GM19240 (cell line): ENCODE data around the gene FILIP1L.

Experiments
- DNase-seq: peaks from one replicate; pipeline ENCODE4 v3.0.0; 2011; ENCODE audit warnings: low spot score; ENCODE audit not compliant: insufficient read length

The FILIP1L gene

DNA sequence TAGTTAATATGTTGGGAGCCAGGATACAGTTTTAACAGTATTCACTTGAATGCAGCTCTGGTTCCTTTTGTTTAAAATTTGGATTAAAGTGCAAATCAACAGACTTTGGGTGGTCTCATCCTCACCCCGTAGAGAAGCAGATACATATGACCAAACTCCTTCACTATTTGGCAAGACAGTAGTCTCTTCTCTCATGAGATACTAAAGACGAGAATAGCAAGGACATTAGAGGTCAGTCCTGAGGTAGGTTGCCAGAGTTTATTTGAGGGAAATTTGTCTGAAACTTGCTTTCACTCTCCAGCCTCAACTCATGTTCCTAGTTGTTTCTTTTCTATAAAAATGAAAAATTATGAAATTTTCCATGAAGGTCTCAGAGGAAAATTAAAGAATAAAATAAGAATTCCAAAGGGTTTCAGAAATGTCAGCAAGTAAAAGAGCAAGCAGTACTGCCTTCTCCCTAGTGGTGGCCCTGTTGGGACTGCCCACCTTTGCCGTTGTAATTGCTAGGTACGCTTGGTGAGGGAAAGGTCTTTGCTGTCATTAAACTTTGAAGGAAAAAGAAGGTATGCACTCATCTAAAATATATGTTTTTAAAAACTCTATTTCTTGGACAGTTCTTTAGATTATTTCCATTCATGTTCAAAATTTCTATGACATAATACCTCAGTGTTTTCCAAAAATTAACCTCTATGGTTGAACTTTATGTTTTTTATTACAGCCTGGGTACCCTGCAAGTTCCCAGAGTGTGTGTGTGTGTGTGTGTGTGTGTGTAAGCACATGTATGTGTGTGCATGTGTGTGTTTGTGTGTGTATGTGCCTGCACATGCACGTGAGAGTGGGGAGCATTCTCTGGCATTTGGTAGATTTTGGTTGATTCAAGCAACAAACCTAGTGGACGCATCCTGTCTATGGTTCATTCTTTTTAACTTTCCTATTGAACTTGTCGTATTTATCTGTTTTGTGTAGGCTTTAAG, 185.2 kb downstream of the FILIP1L start:
- DNase-seq, result no peak

DNA sequence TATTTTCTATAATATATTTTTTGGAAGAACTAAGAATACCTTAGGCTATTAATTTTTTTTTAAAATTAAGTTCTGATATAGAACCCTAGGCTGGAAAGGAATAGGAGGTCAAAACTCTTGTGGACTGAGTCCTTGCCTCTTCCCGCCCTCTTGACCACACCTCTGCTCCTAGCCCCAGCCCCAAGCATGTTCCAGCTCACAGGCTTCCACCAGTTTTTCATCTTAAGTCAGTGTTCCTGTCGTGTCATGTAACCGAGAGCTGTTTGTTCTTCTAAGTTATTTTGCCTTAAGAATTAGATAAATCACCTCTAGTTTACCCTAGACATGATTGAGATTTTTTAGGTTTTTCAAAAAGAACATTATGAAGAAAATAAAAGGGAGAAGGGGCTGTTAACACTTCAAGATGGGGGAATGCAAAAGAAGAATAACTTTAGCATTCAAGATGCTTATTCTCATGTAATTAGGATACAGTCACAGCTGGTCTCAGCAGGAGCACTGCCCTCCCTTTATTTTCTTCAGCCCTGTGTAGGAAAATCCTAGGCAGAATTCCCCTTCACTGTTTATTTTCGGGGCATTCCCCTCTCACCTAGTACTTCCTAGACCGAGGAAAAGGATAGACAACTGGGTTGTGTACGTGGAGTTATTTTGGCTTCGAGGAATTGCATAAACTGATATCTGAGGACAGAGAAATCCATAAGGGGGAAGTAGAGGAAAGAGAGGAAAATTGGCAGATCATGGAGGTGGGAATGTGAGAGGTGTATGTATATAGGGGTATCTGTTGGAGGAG, 186.4 kb downstream of the FILIP1L start:
- DNase-seq, result no peak

DNA sequence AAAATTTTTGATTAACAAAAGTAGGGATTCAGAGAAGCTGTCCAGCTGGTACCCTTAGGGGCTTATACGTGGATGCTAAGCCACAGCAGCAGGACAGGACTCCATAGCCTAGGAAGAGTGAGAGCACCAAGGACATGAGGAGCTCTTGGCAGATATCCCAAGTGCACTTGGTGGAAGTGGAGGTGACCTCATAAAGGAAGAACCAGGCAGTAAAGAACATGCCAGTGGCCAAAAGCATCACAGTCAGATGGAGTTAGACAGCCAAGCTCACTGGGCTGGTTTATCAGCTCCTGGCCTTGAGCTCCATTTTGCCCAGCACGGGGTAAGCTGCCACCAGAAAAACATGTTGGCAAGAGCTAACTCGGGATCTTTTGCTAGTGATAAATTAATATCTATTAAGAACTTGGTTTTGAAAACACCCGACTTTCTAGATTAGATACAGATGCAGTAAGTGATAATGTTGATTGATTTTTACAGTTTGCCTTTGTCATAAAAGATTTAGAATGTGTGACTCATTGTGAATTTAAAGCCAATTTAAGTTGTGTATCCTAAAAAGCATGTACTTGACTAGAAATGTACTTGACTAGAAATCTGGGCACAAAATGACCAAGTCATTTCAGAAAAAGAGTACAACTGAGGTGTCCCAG, 188.6 kb downstream of the FILIP1L start:
- DNase-seq, result no peak

DNA sequence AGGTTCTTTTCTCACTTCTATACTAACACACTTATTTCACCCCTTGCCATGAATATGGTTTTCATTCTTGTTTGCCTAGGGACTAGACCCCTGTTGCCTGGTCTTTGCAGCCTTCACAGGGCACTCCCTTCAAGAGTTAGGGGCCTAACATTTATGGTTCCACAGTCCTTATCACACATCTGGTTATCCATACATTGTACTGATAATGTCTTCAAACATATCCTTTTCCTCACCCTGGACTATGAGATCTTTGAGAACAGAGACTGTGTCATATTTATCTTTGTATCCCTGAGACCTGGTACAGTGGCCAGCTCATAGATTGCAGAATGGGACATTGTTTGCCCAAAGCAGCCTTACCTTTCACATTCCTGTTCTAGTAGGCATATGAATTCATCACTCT, 190.4 kb downstream of the FILIP1L start:
- DNase-seq, result no peak

DNA sequence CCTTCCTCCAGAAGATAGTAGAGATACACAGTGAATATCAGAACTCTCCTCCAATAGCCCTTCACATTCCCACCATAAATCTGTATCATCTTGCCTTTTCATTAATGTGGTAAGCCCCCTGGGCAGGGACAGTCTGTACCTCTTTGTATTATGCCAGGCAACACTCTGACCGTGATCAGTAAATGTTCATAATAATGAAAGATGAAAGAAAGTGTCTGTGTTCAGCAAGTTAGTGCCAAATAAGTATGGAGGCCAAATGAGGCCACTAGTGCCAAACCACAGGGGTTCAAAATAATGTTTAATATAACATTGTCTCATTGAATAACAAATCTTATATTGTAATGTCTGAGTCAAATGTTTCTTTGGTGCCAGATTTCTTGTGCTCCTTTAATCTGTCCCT, 192.3 kb downstream of the FILIP1L start:
- no peak for DNase-seq

DNA sequence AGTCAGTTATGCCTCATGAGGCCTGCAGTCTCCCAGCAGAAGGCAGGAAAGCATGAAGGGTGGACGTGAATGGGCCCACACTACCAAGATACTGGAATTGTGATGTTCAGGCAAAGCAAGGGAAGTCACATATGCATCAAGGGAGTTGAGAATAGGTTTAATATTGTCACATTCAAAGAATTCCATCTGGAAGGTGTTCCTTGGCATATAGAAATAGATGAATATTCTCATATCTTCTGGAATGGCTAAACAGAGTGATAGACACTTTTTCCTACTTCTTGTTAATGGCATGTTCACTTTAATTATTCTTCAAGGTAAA, 193.0 kb downstream of the FILIP1L start:
- DNase-seq, result no peak

DNA sequence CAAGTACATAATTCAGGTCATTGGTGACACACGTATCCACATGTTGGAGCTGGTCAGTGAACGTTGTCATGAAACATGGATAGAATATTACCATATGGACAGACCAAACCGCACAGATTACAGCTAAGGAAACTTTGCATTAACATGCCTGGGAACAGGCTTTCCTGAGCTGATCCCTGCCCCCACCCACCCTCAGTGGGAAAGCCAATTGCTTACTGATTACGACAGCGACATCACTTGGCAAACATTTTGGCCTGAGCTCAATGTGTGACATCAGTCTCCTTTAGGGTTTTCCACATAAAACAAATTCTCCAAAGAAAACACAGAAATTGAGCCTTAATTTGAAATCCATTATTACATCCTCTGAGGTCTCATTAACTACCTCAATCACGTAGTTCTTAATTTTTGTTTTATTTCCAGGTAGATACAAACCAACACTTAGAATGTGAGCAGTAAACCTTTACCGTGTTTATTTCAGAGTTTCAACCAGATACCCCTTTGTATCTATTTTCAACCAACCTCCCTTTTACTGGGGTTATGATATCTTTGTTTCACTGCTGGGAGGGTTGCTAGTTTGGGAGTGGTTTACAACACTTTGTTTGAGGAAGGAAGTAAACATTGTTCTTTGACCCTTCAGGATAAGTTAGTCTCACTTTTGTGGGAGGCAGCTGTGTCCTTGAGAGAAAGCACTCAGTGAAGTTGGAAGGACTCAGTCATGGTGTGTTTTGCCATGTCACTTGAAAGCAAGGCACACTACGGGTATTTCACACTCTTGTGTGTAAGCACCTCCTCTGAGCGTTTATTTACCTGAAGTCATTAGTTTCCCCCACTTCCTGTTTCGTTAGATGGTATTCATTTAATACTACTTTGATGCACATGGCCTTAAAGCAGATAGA, 193.6 kb downstream of the FILIP1L start:
- no peak for DNase-seq

DNA sequence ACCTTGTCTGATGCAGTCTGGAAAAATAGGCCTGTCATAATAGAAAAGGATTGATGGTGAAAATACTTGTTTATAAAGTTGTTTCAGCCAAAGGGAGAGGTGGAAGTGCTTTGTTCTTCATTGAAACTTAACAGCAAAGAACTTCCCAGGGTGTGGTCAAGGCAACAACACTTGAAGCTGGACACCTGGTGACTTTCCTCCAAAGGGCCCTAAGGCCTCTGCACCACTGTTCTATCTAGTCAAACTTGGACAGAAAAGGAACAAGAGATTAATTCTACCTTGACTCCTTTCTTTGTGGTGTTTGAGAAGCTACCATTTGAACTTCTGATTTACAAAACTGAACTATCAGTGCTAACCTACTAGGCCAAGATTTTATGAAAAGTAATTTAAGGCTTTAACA, 194.6 kb downstream of the FILIP1L start:
- no peak for DNase-seq

DNA sequence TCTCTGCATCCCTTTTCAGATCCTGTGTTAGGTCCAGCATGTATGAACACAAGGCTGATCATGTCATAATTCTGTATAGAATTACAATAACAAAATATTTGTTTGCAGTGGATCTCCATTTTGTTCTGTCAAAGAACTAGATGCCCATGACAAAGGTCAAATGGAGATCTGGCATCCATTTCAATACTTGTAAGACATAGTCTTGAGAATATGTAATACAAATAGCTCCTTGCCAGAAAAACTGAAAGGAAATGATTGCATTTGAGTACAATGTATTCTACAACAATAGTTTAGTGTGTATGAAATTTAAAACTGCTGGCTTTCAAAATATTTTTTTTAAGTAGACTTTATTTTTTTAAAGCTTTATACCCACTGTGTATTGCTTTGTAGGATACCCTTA, 195.6 kb downstream of the FILIP1L start:
- no peak for DNase-seq

DNA sequence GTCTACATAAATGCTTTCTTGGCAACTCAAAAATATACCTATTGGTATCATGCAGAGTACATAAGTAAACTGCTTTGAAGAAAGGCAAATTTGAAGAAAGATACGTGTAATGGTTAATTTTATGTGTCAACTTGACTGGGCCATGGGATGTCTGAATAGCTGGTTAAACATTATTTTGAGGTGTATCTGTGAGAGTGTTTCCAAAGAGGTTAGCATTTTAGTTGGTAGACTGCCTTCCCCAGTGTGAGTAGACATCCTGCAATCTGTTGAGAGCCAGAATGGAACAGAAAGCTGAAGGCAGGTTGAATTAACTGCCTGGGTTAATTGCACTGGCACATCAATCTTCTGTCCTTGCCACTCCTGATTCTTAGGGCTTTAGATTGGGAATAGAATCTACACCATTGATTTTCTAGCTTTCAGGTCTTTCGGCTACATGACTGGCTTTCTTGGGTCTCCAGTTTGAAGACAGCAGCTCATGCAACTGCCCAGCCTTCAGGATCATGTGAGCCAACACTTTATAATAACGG, 198.3 kb downstream of the FILIP1L start:
- DNase-seq, result no peak

DNA sequence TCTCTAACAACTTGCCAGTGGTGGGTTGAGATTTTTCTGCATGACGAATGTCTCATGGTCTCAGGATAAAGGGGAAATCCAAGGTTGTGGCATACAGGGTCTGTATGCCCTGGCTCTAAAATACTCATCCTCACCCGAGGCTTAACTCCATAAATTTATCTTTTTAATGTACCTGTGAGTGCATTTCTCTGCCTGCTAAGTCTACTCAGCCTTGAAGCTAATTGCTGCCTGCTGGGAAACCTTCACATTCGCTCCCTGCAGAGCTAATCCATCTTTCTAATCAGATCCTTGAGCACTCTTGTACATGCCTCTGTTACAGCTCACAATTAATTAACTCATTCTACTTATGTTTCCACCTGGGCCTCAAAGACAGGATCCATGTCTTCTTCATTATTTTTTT, 202.9 kb downstream of the FILIP1L start:
- DNase-seq, result no peak

DNA sequence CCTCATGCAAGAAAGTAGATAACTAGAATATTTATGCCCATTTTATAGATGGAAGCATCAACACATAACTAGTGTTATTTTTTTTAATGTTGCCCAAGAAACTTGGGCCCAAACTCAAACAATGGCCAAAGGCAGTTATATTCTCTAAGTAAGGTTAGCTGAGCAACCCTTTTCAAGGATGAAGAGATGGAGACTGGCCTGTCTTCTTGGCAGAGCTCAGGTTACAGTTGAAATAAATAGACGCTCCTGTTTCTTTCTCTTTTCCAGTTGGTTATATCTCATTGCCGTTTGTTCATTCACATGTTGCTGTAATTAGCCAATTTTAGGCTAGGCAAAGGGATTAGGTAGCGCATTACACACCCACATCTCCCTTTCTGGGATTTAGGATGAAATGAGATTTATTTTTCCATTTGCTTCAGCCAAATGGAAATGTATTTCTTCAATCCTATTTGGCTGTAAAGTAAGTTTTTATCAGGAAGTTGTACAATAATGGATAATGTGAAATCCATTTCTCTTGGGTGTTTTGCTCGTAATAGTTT, 203.5 kb downstream of the FILIP1L start:
- DNase-seq, result no peak

DNA sequence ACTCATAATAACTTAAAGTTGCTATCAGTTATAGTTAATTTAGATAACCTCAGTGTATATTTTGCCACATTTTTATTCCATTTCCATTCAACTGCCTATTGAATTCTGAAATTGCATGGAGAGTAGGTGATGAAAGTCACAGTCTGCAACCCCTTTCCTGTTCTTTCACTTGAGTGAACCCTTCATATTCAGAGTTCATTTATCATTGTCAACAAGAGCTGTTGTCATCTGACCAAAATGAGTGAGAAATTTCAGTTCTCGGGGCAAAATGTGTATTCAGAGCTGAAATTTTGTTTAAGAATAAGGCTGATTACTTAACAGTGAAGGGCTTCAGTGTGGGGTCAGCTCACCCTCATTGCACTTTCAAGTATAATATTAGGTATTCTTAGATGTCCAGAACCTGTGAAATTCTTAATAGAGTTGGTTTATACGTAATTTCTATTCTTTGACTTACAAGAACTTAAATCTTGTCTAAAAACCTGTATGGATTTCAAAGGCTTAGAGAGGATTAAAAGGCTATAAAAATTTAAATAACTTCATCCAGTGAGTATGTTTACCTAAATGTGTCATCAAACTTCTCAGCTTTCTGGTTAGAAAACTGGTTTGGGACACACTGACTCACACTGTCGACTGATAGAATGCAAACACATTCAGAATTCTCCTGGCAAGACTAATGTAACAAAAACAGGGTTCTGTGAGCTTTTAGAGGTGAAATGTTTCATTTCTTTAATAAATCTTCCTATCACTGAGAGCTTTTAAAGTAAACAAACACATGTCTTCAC, 204.4 kb downstream of the FILIP1L start:
- no peak for DNase-seq

DNA sequence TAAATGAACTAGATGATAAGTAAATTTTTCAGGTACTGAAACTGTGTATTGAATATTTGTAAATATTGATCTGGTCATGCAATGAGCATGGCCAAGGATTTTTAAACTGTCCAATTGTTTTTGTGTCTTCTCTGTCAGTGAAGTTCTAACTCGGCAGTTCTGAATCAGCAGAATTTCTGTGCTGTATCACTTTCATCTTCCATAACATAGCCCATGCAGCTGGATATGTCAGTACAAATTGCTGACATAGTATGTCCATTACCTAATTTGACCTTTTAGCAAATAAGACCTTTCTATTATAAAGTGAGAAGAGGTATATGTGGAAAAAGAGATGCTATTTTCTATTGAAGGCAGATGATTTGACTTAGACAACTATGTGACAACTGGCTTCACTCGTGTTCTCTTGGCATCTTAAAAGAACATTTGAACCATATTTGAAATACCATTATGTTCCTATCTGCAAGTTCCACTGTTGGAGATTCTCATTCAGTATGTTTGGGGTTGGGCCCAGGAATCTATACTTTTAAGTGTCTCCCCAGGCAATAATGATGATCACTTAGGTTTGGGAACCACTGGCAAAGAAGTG, 206.2 kb downstream of the FILIP1L start:
- DNase-seq, result no peak

DNA sequence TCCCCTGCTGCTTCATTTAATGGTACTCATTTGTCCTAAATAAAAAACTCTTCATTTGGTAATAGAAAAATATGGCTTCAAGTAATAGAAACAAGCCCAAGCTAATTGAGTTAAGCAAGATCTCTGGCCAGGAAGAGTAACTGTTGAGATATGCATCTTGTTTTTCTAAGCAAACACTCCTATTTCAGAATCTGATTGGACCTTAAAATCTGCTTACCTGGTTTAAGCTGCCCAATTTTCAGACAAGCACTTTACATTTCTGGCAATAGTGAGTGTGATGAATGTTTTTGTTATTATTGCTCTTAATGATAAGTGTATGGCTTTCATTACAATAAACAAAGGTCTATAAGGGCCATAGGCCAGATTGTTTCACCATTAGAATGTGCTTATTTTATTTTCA, 210.4 kb downstream of the FILIP1L start:
- DNase-seq, result no peak

DNA sequence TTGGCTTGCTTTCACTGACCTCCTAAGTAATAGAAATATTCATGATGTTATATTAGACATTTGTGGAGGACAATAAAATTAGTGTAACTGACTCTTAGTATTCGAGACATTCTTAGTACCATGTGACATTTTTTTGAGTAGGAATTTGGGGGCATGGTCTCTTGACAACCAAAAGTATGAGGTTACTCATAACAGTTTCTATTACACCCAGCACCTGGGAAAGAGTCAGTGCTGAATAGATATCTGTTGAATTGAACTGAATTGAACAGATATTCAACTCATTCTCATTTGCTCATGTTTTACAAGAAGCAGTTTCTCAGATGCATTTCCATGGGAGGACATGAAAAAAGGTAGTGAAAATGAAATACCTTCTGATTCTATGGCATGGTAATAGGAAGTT, 212.2 kb downstream of the FILIP1L start:
- no peak for DNase-seq

DNA sequence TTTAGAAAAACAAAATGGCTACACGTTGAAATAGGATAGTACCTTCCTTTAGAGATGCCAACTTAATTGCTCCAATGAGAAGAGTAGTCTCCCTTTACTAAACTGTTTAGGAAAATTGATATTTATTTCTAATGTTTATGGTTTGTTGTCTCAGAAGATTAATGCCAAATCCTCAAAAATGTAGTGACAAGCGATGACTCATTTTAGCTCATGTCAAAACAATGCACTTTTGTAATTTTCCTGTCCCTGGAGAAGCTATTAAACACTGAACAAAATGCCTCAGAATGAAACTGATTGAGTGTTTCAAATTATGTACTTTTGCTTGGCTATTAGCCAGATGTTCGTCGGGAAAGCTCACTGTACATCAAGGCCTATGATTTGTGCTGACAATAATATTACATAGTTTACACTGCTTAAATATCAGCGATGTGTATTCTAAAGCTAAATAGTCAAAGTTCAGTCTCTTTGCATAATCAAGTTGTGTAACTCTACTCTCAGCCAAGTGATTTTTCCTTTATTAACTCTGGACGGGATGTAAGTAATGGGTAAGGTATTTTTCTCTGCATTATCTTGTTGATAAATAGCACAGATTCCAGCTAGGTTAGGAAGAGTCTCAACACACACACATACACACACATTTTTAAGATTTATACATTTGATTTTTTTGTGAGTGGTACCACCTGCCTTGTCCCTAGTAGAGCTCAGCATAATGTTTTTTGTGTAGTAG, 212.9 kb downstream of the FILIP1L start:
- DNase-seq, result no peak

DNA sequence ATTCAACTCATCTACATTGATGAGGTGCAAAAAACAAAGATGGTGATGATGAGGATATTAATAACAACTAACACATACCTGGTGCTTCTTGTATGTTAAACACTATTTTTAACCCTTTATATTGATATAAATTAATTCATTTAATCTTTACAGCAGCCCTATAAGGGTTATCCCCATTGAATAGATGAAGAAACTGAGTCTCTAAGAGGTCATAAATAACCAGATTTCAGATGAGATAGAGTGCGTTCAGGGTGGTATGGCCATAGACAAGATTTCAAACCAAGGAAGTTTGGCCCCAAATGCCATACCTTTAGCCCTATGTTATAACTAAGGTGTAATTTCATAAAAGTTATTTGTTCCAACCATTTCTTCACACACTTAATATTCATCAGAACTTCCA, 214.1 kb downstream of the FILIP1L start:
- no peak for DNase-seq

DNA sequence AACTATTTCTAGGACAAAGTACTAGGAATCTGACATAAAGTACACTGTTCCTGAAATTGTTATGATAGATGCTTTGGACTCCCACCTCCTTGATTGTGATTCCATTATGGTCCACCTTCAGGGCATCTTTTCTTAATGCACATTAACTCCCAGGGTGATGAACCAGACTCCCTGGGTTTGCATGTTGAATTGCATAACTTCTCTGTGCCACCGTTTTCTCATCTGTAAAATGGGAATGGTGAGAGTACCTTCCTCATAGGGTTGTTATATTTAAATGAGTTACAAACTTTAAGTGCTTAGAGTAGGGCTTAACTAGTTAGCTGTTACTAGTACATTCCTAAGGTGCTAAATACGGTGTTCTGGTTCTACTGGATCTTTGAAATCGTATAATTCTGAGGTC, 214.7 kb downstream of the FILIP1L start:
- DNase-seq, result no peak
